ENCODE measurements around the gene ANAPC10. TPM values are rescaled to one million over a fixed set of nuclear protein-coding genes. Genes with fewer than 3 reads are reported as not detected.
"Not testable (repeated sequence)": the region's sequence is repeated elsewhere in the genome, so short reads cannot be mapped to it uniquely, and the experiment has no call there.

ANAPC10 gene, protein sequence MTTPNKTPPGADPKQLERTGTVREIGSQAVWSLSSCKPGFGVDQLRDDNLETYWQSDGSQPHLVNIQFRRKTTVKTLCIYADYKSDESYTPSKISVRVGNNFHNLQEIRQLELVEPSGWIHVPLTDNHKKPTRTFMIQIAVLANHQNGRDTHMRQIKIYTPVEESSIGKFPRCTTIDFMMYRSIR
- total RNA-seq (10 to 100 TPM; 40.1 to 45.4 TPM), polyA plus RNA-seq (ENCODE audit: insufficient read depth, low read depth, low replicate concordance) (52.6 TPM)
- long read RNA-seq, donor 1, transcript ANAPC10-209 (5 exons, 1,025 nt) = major isoform, 14 of 20 reads
- long read RNA-seq, donor 1, partial matches to known transcripts = 0 of 20 reads
- long read RNA-seq, donor 1, other reads (novel, unspliced or antisense) = 0 of 20 reads
- long read RNA-seq, donor 2, transcript ANAPC10-209 (5 exons, 1,025 nt) = major isoform, 10 of 12 reads
- long read RNA-seq, donor 2, partial matches to known transcripts = 0 of 12 reads
- long read RNA-seq, donor 2, other reads (novel, unspliced or antisense) = 0 of 12 reads

DNA sequence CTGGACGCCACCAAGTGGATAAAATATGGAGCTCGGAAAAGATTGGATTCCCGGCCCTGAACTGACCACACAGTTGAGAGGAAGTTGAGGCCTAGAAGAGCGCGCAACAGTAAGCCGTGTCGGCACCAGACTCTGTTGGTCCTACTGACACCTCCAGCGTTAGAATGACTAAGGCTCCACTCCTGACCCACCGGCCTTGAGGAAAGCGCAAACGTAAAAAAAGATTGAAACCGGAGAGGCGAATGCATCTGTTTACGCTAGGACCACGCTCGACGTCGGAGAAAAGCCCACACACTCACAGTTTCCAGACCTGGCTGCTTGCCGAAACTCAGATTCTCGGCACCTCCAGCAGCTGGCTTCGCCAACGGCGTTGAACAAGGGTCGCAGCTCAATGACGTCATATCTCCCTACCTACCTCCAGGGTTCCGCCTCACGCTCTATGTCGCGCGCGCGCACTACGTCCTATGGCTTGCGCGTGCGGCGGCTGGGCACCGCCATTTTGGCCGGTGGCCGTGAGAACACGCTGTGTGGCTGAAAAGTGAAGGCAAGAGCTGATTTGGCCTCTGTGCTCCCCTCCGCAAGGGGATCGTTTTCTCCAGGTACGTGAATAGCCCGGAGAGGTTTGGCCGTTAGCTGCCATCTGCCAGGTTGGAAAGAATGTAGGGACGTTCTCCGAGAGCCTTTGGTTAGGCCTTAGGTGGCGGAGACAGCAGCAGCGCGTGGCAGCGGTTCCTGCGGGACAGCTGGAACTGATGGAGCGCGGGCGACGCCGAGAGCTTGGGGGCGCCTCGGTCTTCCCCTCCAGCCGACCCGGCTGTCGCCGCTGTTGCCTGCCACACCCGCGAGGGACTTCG, at the start of gene ANAPC10, which contains the start of gene ABCE1:
Gene ANAPC10 (minus strand): TSS at position 376 of the 854 bp plus-strand sequence. CDS start 2,097 bp downstream, outside the sequence.
Gene ABCE1 (plus strand): TSS at position 491 of the 854 bp plus-strand sequence. CDS start 6,102 bp downstream, outside the sequence.
- no peaks in the 10 kb centered on the region for H3K9me3 ChIP-seq
- intact Hi-C loops (cut with DNase I; ENCODE audit: low total_unique reads) = no loop called here
- 0% methylated on average over 52 to 67 of the region's 67 CpGs for WGBS, 2 donors
- H3K4me1 ChIP-seq = peaks cover 16% of the 10 kb centered on the region
- H3K36me3 ChIP-seq (ENCODE audit: low read depth, missing control alignments) = no peaks in the 10 kb centered on the region
- TF ChIP-seq, protein P1, sequence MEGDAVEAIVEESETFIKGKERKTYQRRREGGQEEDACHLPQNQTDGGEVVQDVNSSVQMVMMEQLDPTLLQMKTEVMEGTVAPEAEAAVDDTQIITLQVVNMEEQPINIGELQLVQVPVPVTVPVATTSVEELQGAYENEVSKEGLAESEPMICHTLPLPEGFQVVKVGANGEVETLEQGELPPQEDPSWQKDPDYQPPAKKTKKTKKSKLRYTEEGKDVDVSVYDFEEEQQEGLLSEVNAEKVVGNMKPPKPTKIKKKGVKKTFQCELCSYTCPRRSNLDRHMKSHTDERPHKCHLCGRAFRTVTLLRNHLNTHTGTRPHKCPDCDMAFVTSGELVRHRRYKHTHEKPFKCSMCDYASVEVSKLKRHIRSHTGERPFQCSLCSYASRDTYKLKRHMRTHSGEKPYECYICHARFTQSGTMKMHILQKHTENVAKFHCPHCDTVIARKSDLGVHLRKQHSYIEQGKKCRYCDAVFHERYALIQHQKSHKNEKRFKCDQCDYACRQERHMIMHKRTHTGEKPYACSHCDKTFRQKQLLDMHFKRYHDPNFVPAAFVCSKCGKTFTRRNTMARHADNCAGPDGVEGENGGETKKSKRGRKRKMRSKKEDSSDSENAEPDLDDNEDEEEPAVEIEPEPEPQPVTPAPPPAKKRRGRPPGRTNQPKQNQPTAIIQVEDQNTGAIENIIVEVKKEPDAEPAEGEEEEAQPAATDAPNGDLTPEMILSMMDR (IDR thresholded peaks at IDR 0.05) = peak in 2 of 3 experiments; percentile 16 to 35
- no peak for TF ChIP-seq POLR2A (IDR thresholded peaks at IDR 0.05)
- peak within 1 kb of the TSS; percentile 91 to 93 for H3K27ac ChIP-seq
- peak; percentile 98 for DNase-seq
- no peaks in the 10 kb centered on the region for H3K27me3 ChIP-seq
- peak within 1 kb of the TSS; percentile 82 to 83 for H3K4me3 ChIP-seq

DNA sequence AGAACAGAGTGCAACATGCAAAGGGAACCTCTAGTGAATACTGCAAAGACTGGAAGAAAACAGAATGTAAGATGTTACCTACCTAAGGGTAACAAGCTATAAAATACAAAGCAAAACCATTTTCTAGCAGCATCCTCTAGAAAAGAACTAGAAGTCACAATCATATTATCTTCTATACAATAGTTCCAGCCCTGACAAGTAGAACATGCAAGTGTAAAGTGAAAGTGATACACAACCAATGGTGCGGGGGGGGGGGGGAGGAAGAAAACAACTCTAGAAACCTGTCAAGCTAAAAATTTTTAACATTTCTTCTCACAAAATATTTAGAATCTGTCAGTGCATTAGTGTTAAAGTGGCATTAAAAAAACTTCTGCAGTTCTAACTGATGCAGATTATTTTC, 38.2 kb upstream of the ANAPC10 start:
- H3K4me3 ChIP-seq; DNase-seq; intact Hi-C loops (cut with DNase I; ENCODE audit: low total_unique reads); H3K27me3 ChIP-seq; H3K36me3 ChIP-seq (ENCODE audit: low read depth, missing control alignments); H3K9me3 ChIP-seq; H3K27ac ChIP-seq; H3K4me1 ChIP-seq: not testable (repeated sequence)
- 70 to 71% methylated on average over 1 of the region's 1 CpG for WGBS, 2 donors

DNA sequence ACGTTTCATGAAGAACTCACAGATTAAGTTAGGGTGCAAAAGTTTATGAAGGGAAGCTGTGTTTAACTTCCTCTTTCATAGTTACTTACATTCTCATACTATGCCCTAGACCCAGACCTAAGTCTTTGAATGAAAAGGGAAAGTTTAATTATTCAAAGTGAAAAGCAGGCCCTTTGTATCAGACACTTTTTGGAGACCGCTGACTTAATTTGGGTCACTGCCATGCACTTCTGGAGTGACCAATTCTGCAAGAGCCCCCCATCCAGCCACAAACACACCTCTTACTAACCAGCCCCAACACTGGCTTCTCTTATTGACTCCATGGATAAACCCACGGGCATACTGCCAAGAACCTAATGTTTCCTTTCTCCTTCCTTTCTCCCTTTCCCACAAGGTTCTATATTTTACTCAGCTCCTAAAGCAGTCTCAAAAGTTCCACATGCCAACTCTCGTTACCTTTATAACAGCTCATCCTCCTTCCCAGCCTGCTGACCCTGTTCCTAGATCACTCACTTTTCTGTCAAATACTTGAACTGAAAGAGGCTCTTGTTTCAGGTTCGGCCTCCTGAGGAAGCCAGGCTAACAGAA, 34.6 kb upstream of the ANAPC10 start:
- Histone ChIP-seq H3K36me3 (ENCODE audit: low read depth, missing control alignments) (no peaks in the 10 kb centered on the region), H3K4me1 (no peaks in the 10 kb centered on the region), H3K9me3 (no peaks in the 10 kb centered on the region), H3K4me3 (no peak overlapping the region), H3K27me3 (no peaks in the 10 kb centered on the region), H3K27ac (no peak overlapping the region)
- TF ChIP-seq, protein P1 (IDR thresholded peaks at IDR 0.05) = no peak
- no peak for TF ChIP-seq POLR2A (IDR thresholded peaks at IDR 0.05)
- intact Hi-C loops (cut with DNase I; ENCODE audit: low total_unique reads) = no loop called here
- DNase-seq = no peak
- WGBS, 2 donors = 59 to 64% methylated on average over 5 of the region's 5 CpGs

DNA sequence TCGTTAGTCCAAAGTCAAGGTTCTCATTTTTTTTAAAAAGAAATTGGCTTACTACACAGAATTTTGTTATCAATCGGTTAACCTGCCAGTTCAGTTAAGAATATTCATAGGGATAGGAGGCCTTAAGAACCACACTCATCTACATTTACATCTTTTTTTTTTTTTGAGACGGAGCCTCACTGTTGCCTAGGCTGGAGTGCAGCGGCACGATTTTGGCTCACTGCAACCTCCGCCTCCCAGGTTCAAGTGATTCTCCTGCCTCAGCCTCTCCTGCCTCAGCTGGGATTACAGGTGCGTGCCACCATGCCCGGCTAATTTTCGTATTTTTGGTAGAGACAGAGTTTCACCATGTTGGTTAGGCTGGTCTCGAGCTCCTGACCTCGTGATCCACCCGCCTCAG, 33.9 kb upstream of the ANAPC10 start:
- Histone ChIP-seq H3K27me3 (no peaks in the 10 kb centered on the region), H3K4me3 (no peak overlapping the region), H3K4me1 (no peaks in the 10 kb centered on the region), H3K9me3 (no peaks in the 10 kb centered on the region), H3K27ac (no peak overlapping the region), H3K36me3 (ENCODE audit: low read depth, missing control alignments) (no peaks in the 10 kb centered on the region)
- 88 to 89% methylated on average over 12 of the region's 12 CpGs for WGBS, 2 donors
- TF ChIP-seq, protein P1 (IDR thresholded peaks at IDR 0.05) = no peak
- DNase-seq = no peak
- intact Hi-C loops (cut with DNase I; ENCODE audit: low total_unique reads) = no loop called here
